ENCODE measurements around the gene TSSK6. TPM values are rescaled to one million over a fixed set of nuclear protein-coding genes. Genes with fewer than 3 reads are reported as not detected.

TSSK6 gene
- polyA plus RNA-seq, 1 experiment: 1.7 TPM

GRCh38 chr19:19544257-19544953, 29.1 kb upstream of the TSSK6 start:
- H3K27me3 ChIP-seq (ENCODE audit: control insufficient read depth, insufficient read depth, low read length): no peaks in the 10 kb centered on the region; the same call in 1 of the 2 replicates
- ChIA-PET POLR2A (no interaction called here), CTCF (interaction anchor here (2.1 kb wide), 1 partner anchor 9 kb away, joined by 16 read pairs; no protein-coding TSS in a partner anchor)
- H3K4me3 ChIP-seq (ENCODE audit: low read depth, low read length): no peak overlapping the region
- H3K36me3 ChIP-seq (ENCODE audit: control insufficient read depth, insufficient read depth, low read length): no peaks in the 10 kb centered on the region
- DNase-seq (ENCODE audit: low read depth): no peak
- TF ChIP-seq, protein P1, sequence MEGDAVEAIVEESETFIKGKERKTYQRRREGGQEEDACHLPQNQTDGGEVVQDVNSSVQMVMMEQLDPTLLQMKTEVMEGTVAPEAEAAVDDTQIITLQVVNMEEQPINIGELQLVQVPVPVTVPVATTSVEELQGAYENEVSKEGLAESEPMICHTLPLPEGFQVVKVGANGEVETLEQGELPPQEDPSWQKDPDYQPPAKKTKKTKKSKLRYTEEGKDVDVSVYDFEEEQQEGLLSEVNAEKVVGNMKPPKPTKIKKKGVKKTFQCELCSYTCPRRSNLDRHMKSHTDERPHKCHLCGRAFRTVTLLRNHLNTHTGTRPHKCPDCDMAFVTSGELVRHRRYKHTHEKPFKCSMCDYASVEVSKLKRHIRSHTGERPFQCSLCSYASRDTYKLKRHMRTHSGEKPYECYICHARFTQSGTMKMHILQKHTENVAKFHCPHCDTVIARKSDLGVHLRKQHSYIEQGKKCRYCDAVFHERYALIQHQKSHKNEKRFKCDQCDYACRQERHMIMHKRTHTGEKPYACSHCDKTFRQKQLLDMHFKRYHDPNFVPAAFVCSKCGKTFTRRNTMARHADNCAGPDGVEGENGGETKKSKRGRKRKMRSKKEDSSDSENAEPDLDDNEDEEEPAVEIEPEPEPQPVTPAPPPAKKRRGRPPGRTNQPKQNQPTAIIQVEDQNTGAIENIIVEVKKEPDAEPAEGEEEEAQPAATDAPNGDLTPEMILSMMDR (IDR thresholded peaks at IDR 0.05; ENCODE audit: insufficient read depth, low read depth, low read length): no peak

GRCh38 chr19:19543640-19544039, 28.3 kb upstream of the TSSK6 start:
- POLR2A ChIA-PET: no interaction called here
- Histone ChIP-seq H3K27me3 (ENCODE audit: control insufficient read depth, insufficient read depth, low read length) (peaks cover 3% of the 10 kb centered on the region; the same call in 1 of the 2 replicates), H3K36me3 (ENCODE audit: control insufficient read depth, insufficient read depth, low read length) (no peaks in the 10 kb centered on the region), H3K4me3 (ENCODE audit: low read depth, low read length) (no peak overlapping the region)
- TF ChIP-seq, protein P1 (IDR thresholded peaks at IDR 0.05; ENCODE audit: insufficient read depth, low read depth, low read length): no peak
- CTCF ChIA-PET: interaction anchor here (2.1 kb wide), 1 partner anchor 10 kb away, joined by 16 read pairs; no protein-coding TSS in a partner anchor
- no peak for DNase-seq (ENCODE audit: low read depth)

DNA sequence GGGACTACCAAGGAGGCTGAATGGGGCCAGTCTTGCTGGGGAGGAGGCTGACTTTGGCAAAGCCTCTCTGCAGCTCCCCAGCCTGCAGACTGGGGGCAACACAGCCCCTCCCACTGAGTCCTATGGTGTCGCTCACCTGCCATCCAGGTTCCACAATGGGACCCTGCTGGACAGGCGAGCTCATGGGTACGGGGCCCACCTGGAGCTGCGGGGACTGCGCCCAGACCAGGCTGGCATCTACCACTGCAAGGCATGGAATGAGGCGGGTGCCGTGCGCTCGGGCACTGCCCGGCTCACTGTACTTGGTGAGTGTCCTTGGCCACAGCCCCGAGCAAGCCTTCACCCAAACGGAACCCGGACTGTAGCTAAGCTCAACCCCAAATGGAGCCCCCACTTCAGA, 27.8 kb upstream of the TSSK6 start:
- Histone ChIP-seq H3K27me3 (ENCODE audit: control insufficient read depth, insufficient read depth, low read length) (peaks cover 3% of the 10 kb centered on the region; the same call in 1 of the 2 replicates), H3K4me3 (ENCODE audit: low read depth, low read length) (no peak overlapping the region), H3K36me3 (ENCODE audit: control insufficient read depth, insufficient read depth, low read length) (no peaks in the 10 kb centered on the region)
- ChIA-PET CTCF (interaction anchor here (2.1 kb wide), 1 partner anchor 10 kb away, joined by 16 read pairs; no protein-coding TSS in a partner anchor), POLR2A (no interaction called here)
- TF ChIP-seq, protein P1 (IDR thresholded peaks at IDR 0.05; ENCODE audit: insufficient read depth, low read depth, low read length): no peak
- no peak for DNase-seq (ENCODE audit: low read depth)

- no peak for DNase-seq (ENCODE audit: low read depth)
- H3K4me3 ChIP-seq (ENCODE audit: low read depth, low read length): no peak overlapping the region
- peaks cover 3% of the 10 kb centered on the region for H3K27me3 ChIP-seq (ENCODE audit: control insufficient read depth, insufficient read depth, low read length)
- TF ChIP-seq, protein P1 (IDR thresholded peaks at IDR 0.05; ENCODE audit: insufficient read depth, low read depth, low read length): no peak
- H3K36me3 ChIP-seq (ENCODE audit: control insufficient read depth, insufficient read depth, low read length): no peaks in the 10 kb centered on the region
- ChIA-PET POLR2A (no interaction called here), CTCF (interaction anchor here (2.1 kb wide), 1 partner anchor 11 kb away, joined by 16 read pairs; no protein-coding TSS in a partner anchor)
These were observed 27.2 kb upstream of the TSSK6 start for GRCh38 chr19:19542507-19542906.

GRCh38 chr19:19541616-19542015, 26.3 kb upstream of the TSSK6 start:
- no peak for DNase-seq (ENCODE audit: low read depth)
- CTCF ChIA-PET: interaction anchor here (0.9 to 1.6 kb wide), 3 partner anchors 9 to 102 kb away, joined by 5 to 8 read pairs (median 6); partner anchors contain the start of gene GMIP
- Histone ChIP-seq H3K36me3 (ENCODE audit: control insufficient read depth, insufficient read depth, low read length) (no peaks in the 10 kb centered on the region), H3K27me3 (ENCODE audit: control insufficient read depth, insufficient read depth, low read length) (peaks cover 3% of the 10 kb centered on the region), H3K4me3 (ENCODE audit: low read depth, low read length) (no peak overlapping the region)
- POLR2A ChIA-PET: no interaction called here
- TF ChIP-seq, protein P1 (IDR thresholded peaks at IDR 0.05; ENCODE audit: insufficient read depth, low read depth, low read length): no peak
